Measurements from ENCODE around the gene C11orf52. TPM values are rescaled to one million over a fixed set of nuclear protein-coding genes. Genes with fewer than 3 reads are reported as not detected.

The C11orf52 gene, protein sequence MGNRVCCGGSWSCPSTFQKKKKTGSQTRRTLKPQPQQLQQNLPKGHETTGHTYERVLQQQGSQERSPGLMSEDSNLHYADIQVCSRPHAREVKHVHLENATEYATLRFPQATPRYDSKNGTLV
- 0.08 TPM for polyA plus RNA-seq (2013)

DNA sequence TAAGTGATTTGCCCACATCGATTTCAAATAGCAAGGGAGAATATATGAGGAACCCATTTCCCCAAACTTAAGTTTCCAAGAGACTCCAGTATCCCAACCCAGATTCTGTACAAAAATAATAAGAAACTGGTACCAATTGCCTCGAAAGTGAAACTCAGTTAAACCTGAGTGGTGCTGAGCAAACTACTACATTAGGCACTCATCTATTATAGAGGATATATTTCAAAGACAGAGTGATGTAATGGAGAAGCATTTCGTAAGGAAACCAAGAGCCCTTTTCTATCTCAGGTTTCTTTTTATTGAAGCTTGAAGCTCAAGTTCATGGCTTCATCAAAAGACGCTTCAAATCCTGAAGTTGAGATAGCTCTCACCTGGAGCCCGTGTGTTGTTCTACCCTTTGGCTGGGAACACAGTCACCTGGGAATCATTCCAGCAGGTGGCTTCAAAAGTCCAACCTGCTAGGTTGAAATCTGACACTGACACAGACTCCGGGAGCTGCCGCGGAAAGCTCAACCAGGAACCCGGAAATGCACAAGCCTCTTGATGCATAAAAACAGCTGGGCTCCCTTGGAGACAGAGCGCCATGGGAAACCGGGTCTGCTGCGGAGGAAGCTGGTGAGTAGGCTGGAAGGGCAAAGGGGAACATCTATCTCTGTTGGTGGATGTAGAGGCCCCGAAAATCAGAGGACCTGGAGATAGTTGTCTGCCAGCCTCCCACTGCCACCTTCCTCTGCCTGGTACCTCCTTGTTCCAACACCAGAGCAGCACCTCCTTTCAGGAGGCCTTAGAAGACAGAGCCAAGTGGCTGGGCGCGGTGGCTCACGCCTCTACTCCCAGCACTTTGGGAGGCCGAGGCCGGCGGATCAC, at the start of gene C11orf52:
C11orf52 (plus strand) TSS at position 524 of the 867 bp plus-strand sequence; CDS start at position 584, 60 bp downstream.
- Histone ChIP-seq H3K4me1 (ENCODE audit: control extremely low read depth in 1 of 4, control insufficient read depth in 4 of 4, insufficient read depth in 4 of 4, low read length in 3 of 4) (peaks cover 0 to 8% (median 0%) of the 10 kb centered on the region in 4 experiments), H3K27ac (ENCODE audit: insufficient read depth in 1 of 2, low read depth in 1 of 2, low read length in 2 of 2, poor library complexity in 1 of 2, severe bottlenecking in 2 of 2) (no peak within 1 kb of the TSS), H3K36me3 (ENCODE audit: control insufficient read depth in 4 of 4, insufficient read depth in 4 of 4, low read length in 3 of 4) (no peaks in the 10 kb centered on the region), H3K9me3 (ENCODE audit: control extremely low read depth in 1 of 5, control insufficient read depth in 4 of 5, insufficient read depth in 2 of 5, low read depth in 1 of 5, low read length in 4 of 5) (no peaks in the 10 kb centered on the region), H3K27me3 (replicated peaks in 2 of 5; ENCODE audit: control insufficient read depth in 4 of 5, insufficient read depth in 5 of 5, low read length in 4 of 5) (peaks cover 3 to 21% (median 9%) of the 10 kb centered on the region in 5 experiments), H3K4me3 (ENCODE audit: control insufficient read depth in 1 of 7, extremely low read depth in 1 of 7, insufficient read depth in 4 of 7, low read depth in 2 of 7, low read length in 6 of 7) (no peak within 1 kb of the TSS)
- CTCF ChIA-PET: interaction anchor here (1.4 to 1.5 kb wide), 2 partner anchors 10 to 20 kb away, joined by 3 to 4 read pairs; no protein-coding TSS in a partner anchor
- POLR2A ChIA-PET: no interaction called here
- no peak for DNase-seq
- WGBS (ENCODE audit: insufficient coverage): 87% methylated on average over 18 of the region's 19 CpGs

DNA sequence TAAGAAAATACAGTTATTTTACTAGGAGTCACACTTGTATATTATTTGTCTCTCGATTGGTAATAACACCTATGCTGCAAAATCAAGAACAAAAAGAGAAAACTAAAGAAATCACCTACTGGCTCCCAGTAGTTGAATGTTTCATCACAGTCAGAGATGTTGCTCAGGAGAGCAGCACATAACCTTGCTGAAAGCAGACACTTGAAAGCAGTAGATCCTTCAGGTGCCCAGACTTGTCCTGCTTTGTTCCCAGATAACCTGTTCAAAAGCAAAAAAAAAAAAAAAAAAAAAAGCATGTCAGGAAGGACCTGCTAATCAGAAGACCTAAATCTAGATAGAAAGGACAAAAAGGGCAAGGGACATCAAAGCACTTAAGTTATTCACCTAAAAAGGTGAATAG, 48.6 kb upstream of the C11orf52 start:
- ChIA-PET POLR2A (interaction anchor here (1.2 kb wide), 1 partner anchor 57 kb away, joined by 3 read pairs; no protein-coding TSS in a partner anchor), CTCF (interaction anchor here (1.1 to 2.6 kb wide), 2 partner anchors 15 to 65 kb away, joined by 3 to 8 read pairs; no protein-coding TSS in a partner anchor)
- no peaks in the 10 kb centered on the region for H3K27me3 ChIP-seq (replicated peaks in 2 of 5; ENCODE audit: control insufficient read depth in 4 of 5, insufficient read depth in 5 of 5, low read length in 4 of 5)
- no peaks in the 10 kb centered on the region for H3K9me3 ChIP-seq (ENCODE audit: control extremely low read depth in 1 of 5, control insufficient read depth in 4 of 5, insufficient read depth in 2 of 5, low read depth in 1 of 5, low read length in 4 of 5)
- peak overlapping the region in 1 of 2 experiments; percentile 86 for H3K27ac ChIP-seq (ENCODE audit: insufficient read depth in 1 of 2, low read depth in 1 of 2, low read length in 2 of 2, poor library complexity in 1 of 2, severe bottlenecking in 2 of 2)
- no peak for DNase-seq
- no CpG with 5 or more reads among the region's 1 CpG for WGBS (ENCODE audit: insufficient coverage)
- H3K4me3 ChIP-seq (ENCODE audit: control insufficient read depth in 1 of 7, extremely low read depth in 1 of 7, insufficient read depth in 4 of 7, low read depth in 2 of 7, low read length in 6 of 7): peak overlapping the region in 2 of 7 experiments; percentile 91 to 94
- H3K4me1 ChIP-seq (ENCODE audit: control extremely low read depth in 1 of 4, control insufficient read depth in 4 of 4, insufficient read depth in 4 of 4, low read length in 3 of 4): peaks cover 3 to 15% (median 11%) of the 10 kb centered on the region in 4 experiments
- H3K36me3 ChIP-seq (ENCODE audit: control insufficient read depth in 4 of 4, insufficient read depth in 4 of 4, low read length in 3 of 4): peaks cover 12 to 32% (median 21%) of the 10 kb centered on the region in 4 experiments

DNA sequence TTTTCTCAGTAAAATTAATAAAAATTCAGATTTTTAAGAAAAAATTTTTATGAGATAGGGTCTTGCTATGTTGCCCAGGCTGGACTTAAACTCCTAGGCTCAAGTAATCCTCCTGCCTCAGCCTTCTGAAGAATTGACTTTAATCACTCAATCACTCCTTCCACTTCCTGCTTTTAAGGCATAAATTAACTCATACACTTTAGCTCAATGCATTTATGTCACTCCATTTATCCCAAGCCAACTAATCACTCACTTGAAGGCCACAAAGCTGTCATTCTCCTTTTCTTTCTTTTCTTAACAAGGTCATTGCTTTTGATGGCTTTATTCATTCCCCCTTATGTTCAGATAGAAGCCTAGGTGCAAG, 48.2 kb upstream of the C11orf52 start:
- Histone ChIP-seq H3K27me3 (replicated peaks in 2 of 5; ENCODE audit: control insufficient read depth in 4 of 5, insufficient read depth in 5 of 5, low read length in 4 of 5) (no peaks in the 10 kb centered on the region), H3K4me1 (ENCODE audit: control extremely low read depth in 1 of 4, control insufficient read depth in 4 of 4, insufficient read depth in 4 of 4, low read length in 3 of 4) (peaks cover 3 to 15% (median 11%) of the 10 kb centered on the region in 4 experiments), H3K9me3 (ENCODE audit: control extremely low read depth in 1 of 5, control insufficient read depth in 4 of 5, insufficient read depth in 2 of 5, low read depth in 1 of 5, low read length in 4 of 5) (no peaks in the 10 kb centered on the region), H3K27ac (ENCODE audit: insufficient read depth in 1 of 2, low read depth in 1 of 2, low read length in 2 of 2, poor library complexity in 1 of 2, severe bottlenecking in 2 of 2) (peak overlapping the region; percentile 71 to 86), H3K36me3 (ENCODE audit: control insufficient read depth in 4 of 4, insufficient read depth in 4 of 4, low read length in 3 of 4) (peaks cover 14 to 33% (median 21%) of the 10 kb centered on the region in 4 experiments), H3K4me3 (ENCODE audit: control insufficient read depth in 1 of 7, extremely low read depth in 1 of 7, insufficient read depth in 4 of 7, low read depth in 2 of 7, low read length in 6 of 7) (peak overlapping the region; percentile 84 to 98 (median 90))
- POLR2A ChIA-PET: interaction anchor here (1.2 kb wide), 1 partner anchor 56 kb away, joined by 3 read pairs; no protein-coding TSS in a partner anchor
- DNase-seq: peak; percentile 6 to 57 (median 53)
- CTCF ChIA-PET: interaction anchor here (0.9 to 2.6 kb wide), 4 partner anchors 13 to 111 kb away, joined by 3 to 8 read pairs (median 6); no protein-coding TSS in a partner anchor

DNA sequence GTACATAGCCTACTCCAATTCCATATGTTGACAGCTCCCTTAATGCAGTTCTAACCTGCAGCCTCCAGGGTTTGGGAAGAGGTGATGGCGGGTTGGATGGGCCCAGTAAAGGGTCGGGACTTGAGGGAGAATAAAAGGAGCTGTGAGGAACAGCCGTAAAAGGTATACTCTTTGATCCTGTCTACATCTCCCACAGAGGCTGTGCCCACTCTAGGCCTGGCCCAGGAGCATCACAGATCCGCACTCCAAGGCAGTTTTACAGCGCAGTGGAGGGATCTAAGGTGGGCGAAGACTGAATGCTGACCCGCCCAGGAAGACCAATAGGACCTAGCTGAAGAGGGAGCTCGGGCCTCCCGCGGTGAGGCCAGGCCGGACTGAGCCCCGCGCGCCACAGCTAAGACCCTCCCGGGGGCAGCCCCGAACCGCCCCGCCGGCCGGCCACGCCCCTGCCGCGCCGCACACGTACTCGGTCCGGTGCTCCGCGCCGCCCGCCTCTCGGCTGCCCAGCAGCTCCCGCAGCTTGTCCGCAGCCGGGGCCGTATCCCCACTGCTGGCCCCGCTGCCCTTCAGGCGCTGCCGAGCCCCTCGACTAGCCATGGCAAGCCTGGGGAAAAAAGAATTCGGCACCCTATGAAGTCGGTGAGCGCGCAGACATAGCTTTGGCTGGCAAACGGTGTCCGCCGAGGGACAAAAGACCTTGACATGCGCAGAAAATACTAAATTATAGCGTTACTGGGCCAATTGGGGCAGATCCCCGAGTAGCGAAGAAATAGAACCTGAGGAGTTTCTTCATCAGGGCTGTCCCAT, 47.6 kb upstream of the C11orf52 start, which contains the start of gene ALG9:
ALG9 (minus strand) TSS at position 696 of the 807 bp plus-strand sequence; CDS start at position 597, 99 bp downstream.
- POLR2A ChIA-PET: interaction anchor here (1.2 kb wide), 1 partner anchor 56 kb away, joined by 3 read pairs; no protein-coding TSS in a partner anchor
- DNase-seq: peak; percentile 90 to 95 (median 91)
- H3K4me1 ChIP-seq (ENCODE audit: control extremely low read depth in 1 of 4, control insufficient read depth in 4 of 4, insufficient read depth in 4 of 4, low read length in 3 of 4): peaks cover 3 to 15% (median 11%) of the 10 kb centered on the region in 4 experiments
- WGBS (ENCODE audit: insufficient coverage): under 1% methylated on average over 49 of the region's 51 CpGs
- H3K27ac ChIP-seq (ENCODE audit: insufficient read depth in 1 of 2, low read depth in 1 of 2, low read length in 2 of 2, poor library complexity in 1 of 2, severe bottlenecking in 2 of 2): peak within 1 kb of the TSS; percentile 71 to 86
- peak within 1 kb of the TSS; percentile 84 to 98 (median 90) for H3K4me3 ChIP-seq (ENCODE audit: control insufficient read depth in 1 of 7, extremely low read depth in 1 of 7, insufficient read depth in 4 of 7, low read depth in 2 of 7, low read length in 6 of 7)
- H3K36me3 ChIP-seq (ENCODE audit: control insufficient read depth in 4 of 4, insufficient read depth in 4 of 4, low read length in 3 of 4): peaks cover 15 to 35% (median 21%) of the 10 kb centered on the region in 4 experiments
- CTCF ChIA-PET: interaction anchor here (0.7 to 2.6 kb wide), 11 partner anchors 7 to 143 kb away, joined by 3 to 8 read pairs (median 3); no protein-coding TSS in a partner anchor
- no peaks in the 10 kb centered on the region for H3K9me3 ChIP-seq (ENCODE audit: control extremely low read depth in 1 of 5, control insufficient read depth in 4 of 5, insufficient read depth in 2 of 5, low read depth in 1 of 5, low read length in 4 of 5)
- no peaks in the 10 kb centered on the region for H3K27me3 ChIP-seq (replicated peaks in 2 of 5; ENCODE audit: control insufficient read depth in 4 of 5, insufficient read depth in 5 of 5, low read length in 4 of 5)

DNA sequence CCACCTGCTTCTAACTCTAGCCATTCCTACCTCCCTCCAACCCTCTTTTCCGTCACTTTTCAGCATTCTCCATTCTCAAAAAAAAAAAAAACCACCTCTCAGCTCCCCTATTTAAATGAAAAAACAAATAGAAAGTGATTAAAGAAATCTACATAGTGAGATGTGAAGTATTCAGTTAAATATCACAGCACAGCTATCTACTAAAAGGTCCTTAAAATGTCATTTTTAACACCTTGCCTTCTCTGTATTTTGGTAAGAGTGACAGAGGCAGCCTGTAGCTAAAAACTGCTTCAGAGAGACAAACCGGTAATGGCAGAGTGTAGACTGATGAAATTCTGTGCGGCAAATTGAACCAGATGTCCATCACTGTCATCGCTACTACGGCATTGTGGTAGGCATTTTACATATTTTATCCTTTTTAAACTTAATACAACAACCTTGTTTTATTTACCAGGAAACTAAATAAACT, 47.0 kb upstream of the C11orf52 start:
- H3K36me3 ChIP-seq (ENCODE audit: control insufficient read depth in 4 of 4, insufficient read depth in 4 of 4, low read length in 3 of 4): peaks cover 12 to 36% (median 21%) of the 10 kb centered on the region in 4 experiments
- ChIA-PET CTCF (interaction anchor here (0.6 to 2.6 kb wide), 10 partner anchors 8 to 143 kb away, joined by 3 to 9 read pairs (median 3); no protein-coding TSS in a partner anchor), POLR2A (no interaction called here)
- no peak for DNase-seq
- H3K4me3 ChIP-seq (ENCODE audit: control insufficient read depth in 1 of 7, extremely low read depth in 1 of 7, insufficient read depth in 4 of 7, low read depth in 2 of 7, low read length in 6 of 7): peak overlapping the region; percentile 84 to 98 (median 90)
- 90% methylated on average over 2 of the region's 5 CpGs for WGBS (ENCODE audit: insufficient coverage)
- peaks cover 3 to 15% (median 11%) of the 10 kb centered on the region in 4 experiments for H3K4me1 ChIP-seq (ENCODE audit: control extremely low read depth in 1 of 4, control insufficient read depth in 4 of 4, insufficient read depth in 4 of 4, low read length in 3 of 4)
- H3K27ac ChIP-seq (ENCODE audit: insufficient read depth in 1 of 2, low read depth in 1 of 2, low read length in 2 of 2, poor library complexity in 1 of 2, severe bottlenecking in 2 of 2): peak overlapping the region; percentile 71 to 86
- H3K27me3 ChIP-seq (replicated peaks in 2 of 5; ENCODE audit: control insufficient read depth in 4 of 5, insufficient read depth in 5 of 5, low read length in 4 of 5): no peaks in the 10 kb centered on the region
- no peaks in the 10 kb centered on the region for H3K9me3 ChIP-seq (ENCODE audit: control extremely low read depth in 1 of 5, control insufficient read depth in 4 of 5, insufficient read depth in 2 of 5, low read depth in 1 of 5, low read length in 4 of 5)

DNA sequence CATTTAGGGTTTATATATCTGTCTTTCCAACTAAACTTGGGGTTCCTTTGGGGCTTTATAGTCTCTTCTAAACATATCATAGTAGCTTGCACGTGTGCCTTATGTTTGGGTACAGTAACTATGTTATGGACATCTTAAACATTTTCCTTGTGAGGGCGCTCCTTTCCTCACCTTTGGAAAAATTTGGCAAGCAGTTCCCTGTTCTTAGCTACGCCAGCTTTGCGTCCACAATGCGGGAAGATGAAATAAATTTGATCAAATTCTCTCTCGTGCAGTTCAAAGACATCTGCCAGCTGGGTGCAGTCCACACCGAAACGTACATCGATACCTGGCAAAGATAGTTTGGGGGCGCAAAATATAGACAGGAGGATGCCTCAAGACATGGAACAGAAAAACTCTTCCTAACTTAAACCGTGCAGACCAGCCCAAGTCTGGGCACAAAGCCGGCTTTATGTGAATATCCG, 40.3 kb upstream of the C11orf52 start:
- Histone ChIP-seq H3K27me3 (replicated peaks in 2 of 5; ENCODE audit: control insufficient read depth in 4 of 5, insufficient read depth in 5 of 5, low read length in 4 of 5) (no peaks in the 10 kb centered on the region), H3K9me3 (ENCODE audit: control extremely low read depth in 1 of 5, control insufficient read depth in 4 of 5, insufficient read depth in 2 of 5, low read depth in 1 of 5, low read length in 4 of 5) (no peaks in the 10 kb centered on the region), H3K27ac (ENCODE audit: insufficient read depth in 1 of 2, low read depth in 1 of 2, low read length in 2 of 2, poor library complexity in 1 of 2, severe bottlenecking in 2 of 2) (peak overlapping the region; percentile 94 to 98), H3K36me3 (ENCODE audit: control insufficient read depth in 4 of 4, insufficient read depth in 4 of 4, low read length in 3 of 4) (peaks cover 8 to 26% (median 12%) of the 10 kb centered on the region in 4 experiments), H3K4me1 (ENCODE audit: control extremely low read depth in 1 of 4, control insufficient read depth in 4 of 4, insufficient read depth in 4 of 4, low read length in 3 of 4) (peaks cover 6 to 15% (median 12%) of the 10 kb centered on the region in 4 experiments), H3K4me3 (ENCODE audit: control insufficient read depth in 1 of 7, extremely low read depth in 1 of 7, insufficient read depth in 4 of 7, low read depth in 2 of 7, low read length in 6 of 7) (peak overlapping the region; percentile 61 to 98 (median 90))
- DNase-seq: no peak
- ChIA-PET CTCF (interaction anchor here (0.9 to 2.5 kb wide), 7 partner anchors 13 to 104 kb away, joined by 3 to 7 read pairs (median 3); no protein-coding TSS in a partner anchor), POLR2A (no interaction called here)
- WGBS (ENCODE audit: insufficient coverage): 0% methylated on average over 12 of the region's 13 CpGs
